GM23338 (cell line): Measurements from ENCODE around the gene IFT88. TPM values are rescaled to one million over a fixed set of nuclear protein-coding genes. Genes with fewer than 3 reads are reported as not detected.

Experiments
- ATAC-seq: fragments of 200-7000 bp; cut with Tn5 transposase; 3 replicates; pipeline ENCODE4 v1.9.1; 2020
- DNase-seq: peaks from one replicate; pipeline ENCODE4 v3.0.0-alpha.2; 2015; ENCODE audit warnings: low spot score
- H2AFZ ChIP-seq: fragments of 200-600 bp; sonication (generic); 2 replicates; pipeline ENCODE4 v1.8.0; 2016; ENCODE audit warnings: antibody characterized with exemption, mild to moderate bottlenecking, moderate library complexity
- H3F3A ChIP-seq: fragments of 200-600 bp; sonication (generic); replicated peaks from 2 replicates; pipeline ENCODE4 v1.8.0; 2017; ENCODE audit warnings: antibody characterized with exemption, mixed run types, low read depth
- H3K27ac ChIP-seq: fragments of 200-600 bp; sonication (generic); 2 replicates; pipeline ENCODE4 v1.6.1; 2016; ENCODE audit warnings: low read depth
- H3K27me3 ChIP-seq: fragments of 200-600 bp; sonication (generic); 2 replicates; pipeline ENCODE4 v1.8.0; 2016; ENCODE audit warnings: mild to moderate bottlenecking, mixed run types, moderate library complexity; ENCODE audit not compliant: insufficient read depth
- H3K36me3 ChIP-seq: fragments of 200-600 bp; sonication (generic); 2 replicates; pipeline ENCODE4 v1.8.0; 2016; ENCODE audit warnings: mild to moderate bottlenecking; ENCODE audit not compliant: insufficient read depth
- H3K4me1 ChIP-seq: fragments of 200-600 bp; sonication (generic); 2 replicates; pipeline ENCODE4 v1.8.0; 2016; ENCODE audit warnings: mild to moderate bottlenecking, moderate library complexity; ENCODE audit not compliant: insufficient read depth
- H3K4me2 ChIP-seq: fragments of 200-600 bp; sonication (generic); 2 replicates; pipeline ENCODE4 v1.7.1; 2017; ENCODE audit warnings: mixed run types
- H3K4me3 ChIP-seq: fragments of 200-600 bp; sonication (generic); 2 replicates; pipeline ENCODE4 v1.6.1; 2016; ENCODE audit warnings: mixed run types
- H3K79me2 ChIP-seq: fragments of 200-600 bp; sonication (generic); replicated peaks from 2 replicates; pipeline ENCODE4 v1.8.0; 2017; ENCODE audit warnings: mild to moderate bottlenecking; ENCODE audit not compliant: insufficient read depth
- H3K9me2 ChIP-seq: fragments of 200-600 bp; sonication (generic); 2 replicates; pipeline ENCODE4 v1.8.0; 2017; ENCODE audit not compliant: insufficient read depth
- H4K20me1 ChIP-seq: fragments of 200-600 bp; sonication (generic); replicated peaks from 2 replicates; pipeline ENCODE4 v1.8.0; 2017; ENCODE audit warnings: mild to moderate bottlenecking; ENCODE audit not compliant: insufficient read depth
- H3K27ac Mint-ChIP-seq: 2 replicates; pipeline ENCODE4 v1.8.0; 2020; ENCODE audit warnings: inconsistent platforms, mild to moderate bottlenecking, moderate library complexity, mixed read lengths
- H3K27me3 Mint-ChIP-seq: 3 replicates; pipeline ENCODE4 v1.8.0; 2022; ENCODE audit warnings: low read depth, mild to moderate bottlenecking, moderate library complexity, mixed read lengths, inconsistent platforms; ENCODE audit not compliant: insufficient read depth, poor library complexity
- H3K36me3 Mint-ChIP-seq: 3 replicates; pipeline ENCODE4 v1.8.0; 2021; ENCODE audit warnings: low read depth, mild to moderate bottlenecking, inconsistent platforms, moderate library complexity, mixed read lengths
- H3K4me1 Mint-ChIP-seq: 3 replicates; pipeline ENCODE4 v1.8.0; 2020; ENCODE audit warnings: mild to moderate bottlenecking, inconsistent platforms, mixed read lengths
- H3K4me3 Mint-ChIP-seq: 3 replicates; pipeline ENCODE4 v1.8.0; 2021; ENCODE audit warnings: moderate library complexity, mild to moderate bottlenecking, inconsistent platforms, mixed read lengths
- H3K9me3 Mint-ChIP-seq: 3 replicates; pipeline ENCODE4 v1.8.0; 2020; ENCODE audit warnings: moderate library complexity, mild to moderate bottlenecking, inconsistent platforms, mixed read lengths
- CREB1 ChIP-seq: fragments of 250-450 bp; sonication (Bioruptor Pico); IDR thresholded peaks from 2 replicates; pipeline ENCODE4 v1.5.0; 2020; ENCODE audit warnings: low read depth, mild to moderate bottlenecking, moderate library complexity
- ETS1 ChIP-seq: IDR thresholded peaks from 2 replicates; pipeline ENCODE4 v1.6.1; 2016; ENCODE audit warnings: antibody characterized with exemption
- EZH2 ChIP-seq: fragments of 200-600 bp; sonication (generic); IDR thresholded peaks from one replicate; pipeline ENCODE4 v1.8.0; 2017; ENCODE audit warnings: antibody characterized with exemption, mild to moderate bottlenecking, low read depth; ENCODE audit not compliant: unreplicated experiment
- EZH2phosphoT487 ChIP-seq: fragments of 200-600 bp; sonication (generic); IDR thresholded peaks from one replicate; pipeline ENCODE4 v1.8.1; 2018; ENCODE audit warnings: antibody characterized with exemption; ENCODE audit not compliant: unreplicated experiment
- JUNB ChIP-seq: IDR thresholded peaks from one replicate; pipeline ENCODE4 v1.6.1; 2016; ENCODE audit warnings: antibody characterized with exemption; ENCODE audit not compliant: unreplicated experiment
- POLR2AphosphoS5 ChIP-seq: IDR thresholded peaks from 2 replicates; pipeline ENCODE4 v1.6.1; 2016; ENCODE audit warnings: antibody characterized with exemption, low read depth
- STAT1 ChIP-seq: IDR thresholded peaks from one replicate; pipeline ENCODE4 v1.6.1; 2016; ENCODE audit warnings: antibody characterized with exemption; ENCODE audit not compliant: unreplicated experiment
- ZNF114 ChIP-seq: fragments of 250-450 bp; sonication (Bioruptor Pico); IDR thresholded peaks from 2 replicates; pipeline ENCODE4 v1.5.0; 2020; ENCODE audit warnings: mild to moderate bottlenecking, moderate library complexity
- ZNF462 ChIP-seq: fragments of 250-450 bp; sonication (Bioruptor Pico); IDR thresholded peaks from 2 replicates; pipeline ENCODE4 v1.5.0; 2020; ENCODE audit warnings: mild to moderate bottlenecking, moderate library complexity
- polyA plus RNA-seq: library from polyadenylated mRNA; unstranded; fragments of >200 nt; fragmentation: Nextera tagmentation; extraction: Ambion mirVana; gene quantifications from 2 replicates; pipeline ENCODE4 v1.2.1, GENCODE V29; 2016
- total RNA-seq: library from RNA; depleted of rRNA; stranded (reverse); fragments of >200 nt; shearing (Covaris generic); gene quantifications from 2 replicates; pipeline ENCODE4 v1.2.3, GENCODE V29; 2014

IFT88 gene
- total and polyA plus RNA-seq, 2 experiments from 2014 or later: 8.2 to 8.7 TPM

- Histone ChIP-seq H3K4me1 (peaks cover 33% of the 10 kb centered on the region), H3K27me3 (peaks cover 40% of the 10 kb centered on the region), H3K4me3 (peak overlapping the region; percentile 77), H3K79me2 (no peaks in the 10 kb centered on the region), H3K36me3 (no peaks in the 10 kb centered on the region), H3K9me2 (0 out of 2 replicates have a peak, but pooled peaks cover 2% of the 10 kb centered on the region), H4K20me1 (no peaks in the 10 kb centered on the region), H3F3A (no peaks in the 10 kb centered on the region), H3K27ac (no peak overlapping the region), H2AFZ (peak overlapping the region; percentile 94), H3K4me2 (peak overlapping the region; percentile 92)
- peak; percentile 66 for DNase-seq
- Mint-ChIP-seq H3K36me3 (peaks cover under 1% of the 10 kb centered on the region; the same call in 1 of the 3 replicates), H3K27ac (no peak overlapping the region), H3K4me3 (peak overlapping the region; percentile 78), H3K27me3 (peaks cover 26% of the 10 kb centered on the region), H3K4me1 (peaks cover 24% of the 10 kb centered on the region), H3K9me3 (no peaks in the 10 kb centered on the region; the same call in 1 of the 3 replicates)
- TF ChIP-seq CREB1 (0 out of 2 replicates have a peak, but pooled peaks have one; percentile 33), ZNF114 (CRISPR knock-in tag) (no peak), ETS1 (no peak)
- ATAC-seq: peak; percentile 58
Measured at GRCh38 chr13:20525144-20525600, 41.8 kb upstream of the IFT88 start.

GRCh38 chr13:20525601-20526544 lies 41.1 kb upstream of the IFT88 start, which contains the start of gene CRYL1:
Gene CRYL1 (minus strand): TSS chr13:20525857. CDS start chr13:20525794, 63 bp downstream.
- H3K4me2 ChIP-seq: peak within 1 kb of the TSS; percentile 92
- no peaks in the 10 kb centered on the region for H3F3A ChIP-seq
- no peaks in the 10 kb centered on the region for H3K36me3 ChIP-seq
- H3K27ac ChIP-seq: no peak within 1 kb of the TSS
- H3K79me2 ChIP-seq: no peaks in the 10 kb centered on the region
- no peaks in the 10 kb centered on the region for H4K20me1 ChIP-seq
- peak within 1 kb of the TSS; percentile 100 for H2AFZ ChIP-seq
- peaks cover 6% of the 10 kb centered on the region; the same call in 2 of the 3 replicates for H3K36me3 Mint-ChIP-seq
- peaks cover 40% of the 10 kb centered on the region for H3K27me3 ChIP-seq
- no peak within 1 kb of the TSS for H3K27ac Mint-ChIP-seq
- H3K9me2 ChIP-seq: no peaks in the 10 kb centered on the region
- ATAC-seq (peak; percentile 85), DNase-seq (peak; percentile 60)
- H3K4me1 Mint-ChIP-seq: peaks cover 24% of the 10 kb centered on the region
- peaks cover 33% of the 10 kb centered on the region for H3K4me1 ChIP-seq
- peaks cover 26% of the 10 kb centered on the region for H3K27me3 Mint-ChIP-seq
- peak within 1 kb of the TSS; percentile 78 for H3K4me3 Mint-ChIP-seq
- peak within 1 kb of the TSS; percentile 77 for H3K4me3 ChIP-seq
- peaks cover 4% of the 10 kb centered on the region; the same call in 2 of the 3 replicates for H3K9me3 Mint-ChIP-seq
- TF ChIP-seq ETS1 (no peak), ZNF462 (CRISPR knock-in tag) (no peak), JUNB (no peak), EZH2phosphoT487 (no peak), STAT1 (no peak), ZNF114 (CRISPR knock-in tag) (no peak), POLR2AphosphoS5 (peak; percentile 41; the same call in 1 of the 2 replicates), EZH2 (peak; percentile 48), CREB1 (no peak)
